ENCODE measurements around the gene SVIL. TPM values are rescaled to one million over a fixed set of nuclear protein-coding genes. Genes with fewer than 3 reads are reported as not detected.

Gene SVIL

Small RNA genes lying within 50 kb of the gene (small RNA-seq; reads per million reads assigned to genes)
- gene MIR604 (ENCODE audit: low read depth), result not detected
- gene MIR938 (ENCODE audit: low read depth), result not detected
- gene RF00105 (ENCODE audit: low read depth), result not detected
